UCSD-AML1 (cell line): ENCODE results near the gene THAP4.
"Not testable (repeated sequence)": the region's sequence is repeated elsewhere in the genome, so short reads cannot be mapped to it uniquely, and the experiment has no call there.

Experiments
- DNase-seq: peaks from one replicate; lab custom pipeline; 2025; ENCODE audit not compliant: unreplicated experiment; lab: John Stamatoyannopoulos, UW

The THAP4 gene

GRCh38 chr2:241613017-241613780 is 23.8 kb downstream of the THAP4 start:
- no peak for DNase-seq

- DNase-seq: no peak
Measured at GRCh38 chr2:241612156-241613016, 24.6 kb downstream of the THAP4 start.

- no peak for DNase-seq
Measured at GRCh38 chr2:241611062-241611461, 25.9 kb downstream of the THAP4 start.

- peak; percentile 80 for DNase-seq
Measured at GRCh38 chr2:241609859-241610793, 26.8 kb downstream of the THAP4 start.

- peak; percentile 59 for DNase-seq
Measured at GRCh38 chr2:241608881-241609280, 28.1 kb downstream of the THAP4 start.

- DNase-seq: no peak
Measured at GRCh38 chr2:241607162-241607885, 29.6 kb downstream of the THAP4 start.

GRCh38 chr2:241606186-241606585 is 30.8 kb downstream of the THAP4 start:
- DNase-seq: no peak

- DNase-seq: no peak
Measured at GRCh38 chr2:241603686-241604085, 33.3 kb downstream of the THAP4 start.

- no peak for DNase-seq
Measured at GRCh38 chr2:241602720-241603119, 34.2 kb downstream of the THAP4 start.

GRCh38 chr2:241601841-241602240 is 35.1 kb downstream of the THAP4 start:
- no peak for DNase-seq

- no peak for DNase-seq
Measured at GRCh38 chr2:241599615-241600014, 37.3 kb downstream of the THAP4 start.

- DNase-seq: no peak
Measured at GRCh38 chr2:241598487-241598886, 38.5 kb downstream of the THAP4 start.

- no peak for DNase-seq
Measured at GRCh38 chr2:241598061-241598460, 38.9 kb downstream of the THAP4 start.

GRCh38 chr2:241597561-241597960 is 39.4 kb downstream of the THAP4 start:
- no peak for DNase-seq

GRCh38 chr2:241595600-241596140 is 41.3 kb downstream of the THAP4 start:
- peak; percentile 30 for DNase-seq

- no peak for DNase-seq
Measured at GRCh38 chr2:241593271-241593670, 43.7 kb downstream of the THAP4 start.

- no peak for DNase-seq
Measured at GRCh38 chr2:241592126-241592845, 44.7 kb downstream of the THAP4 start.

GRCh38 chr2:241590496-241591455 is 46.2 kb downstream of the THAP4 start:
- not testable (repeated sequence) for DNase-seq
